Erythroblast (primary cell): ENCODE data around the gene OXSR1.

ENCODE experiments used
- GATA1 ChIP-seq: IDR thresholded peaks from 2 replicates; pipeline ENCODE4 v1.6.1; 2011; ENCODE audit warnings: low read depth, mild to moderate bottlenecking, control low read depth, low read length, moderate library complexity
- POLR2A ChIP-seq: IDR thresholded peaks from 2 replicates; pipeline ENCODE4 v1.6.1; 2011; ENCODE audit warnings: mild to moderate bottlenecking, low read length

GRCh38 chr3:38186781-38187180 lies 21.4 kb downstream of the OXSR1 start:
- no peak for TF ChIP-seq POLR2A
- no peak for TF ChIP-seq GATA1
